ENCODE data around the gene CBX8. TPM values are rescaled to one million over a fixed set of nuclear protein-coding genes. Genes with fewer than 3 reads are reported as not detected.

The CBX8 gene
- total and polyA plus RNA-seq, 2 of the 8 experiments (the other 6 are each of a cell fraction or from before 2014, with no cell fraction given): 0.09 to 2.1 TPM

- TF ChIP-seq, protein P1, sequence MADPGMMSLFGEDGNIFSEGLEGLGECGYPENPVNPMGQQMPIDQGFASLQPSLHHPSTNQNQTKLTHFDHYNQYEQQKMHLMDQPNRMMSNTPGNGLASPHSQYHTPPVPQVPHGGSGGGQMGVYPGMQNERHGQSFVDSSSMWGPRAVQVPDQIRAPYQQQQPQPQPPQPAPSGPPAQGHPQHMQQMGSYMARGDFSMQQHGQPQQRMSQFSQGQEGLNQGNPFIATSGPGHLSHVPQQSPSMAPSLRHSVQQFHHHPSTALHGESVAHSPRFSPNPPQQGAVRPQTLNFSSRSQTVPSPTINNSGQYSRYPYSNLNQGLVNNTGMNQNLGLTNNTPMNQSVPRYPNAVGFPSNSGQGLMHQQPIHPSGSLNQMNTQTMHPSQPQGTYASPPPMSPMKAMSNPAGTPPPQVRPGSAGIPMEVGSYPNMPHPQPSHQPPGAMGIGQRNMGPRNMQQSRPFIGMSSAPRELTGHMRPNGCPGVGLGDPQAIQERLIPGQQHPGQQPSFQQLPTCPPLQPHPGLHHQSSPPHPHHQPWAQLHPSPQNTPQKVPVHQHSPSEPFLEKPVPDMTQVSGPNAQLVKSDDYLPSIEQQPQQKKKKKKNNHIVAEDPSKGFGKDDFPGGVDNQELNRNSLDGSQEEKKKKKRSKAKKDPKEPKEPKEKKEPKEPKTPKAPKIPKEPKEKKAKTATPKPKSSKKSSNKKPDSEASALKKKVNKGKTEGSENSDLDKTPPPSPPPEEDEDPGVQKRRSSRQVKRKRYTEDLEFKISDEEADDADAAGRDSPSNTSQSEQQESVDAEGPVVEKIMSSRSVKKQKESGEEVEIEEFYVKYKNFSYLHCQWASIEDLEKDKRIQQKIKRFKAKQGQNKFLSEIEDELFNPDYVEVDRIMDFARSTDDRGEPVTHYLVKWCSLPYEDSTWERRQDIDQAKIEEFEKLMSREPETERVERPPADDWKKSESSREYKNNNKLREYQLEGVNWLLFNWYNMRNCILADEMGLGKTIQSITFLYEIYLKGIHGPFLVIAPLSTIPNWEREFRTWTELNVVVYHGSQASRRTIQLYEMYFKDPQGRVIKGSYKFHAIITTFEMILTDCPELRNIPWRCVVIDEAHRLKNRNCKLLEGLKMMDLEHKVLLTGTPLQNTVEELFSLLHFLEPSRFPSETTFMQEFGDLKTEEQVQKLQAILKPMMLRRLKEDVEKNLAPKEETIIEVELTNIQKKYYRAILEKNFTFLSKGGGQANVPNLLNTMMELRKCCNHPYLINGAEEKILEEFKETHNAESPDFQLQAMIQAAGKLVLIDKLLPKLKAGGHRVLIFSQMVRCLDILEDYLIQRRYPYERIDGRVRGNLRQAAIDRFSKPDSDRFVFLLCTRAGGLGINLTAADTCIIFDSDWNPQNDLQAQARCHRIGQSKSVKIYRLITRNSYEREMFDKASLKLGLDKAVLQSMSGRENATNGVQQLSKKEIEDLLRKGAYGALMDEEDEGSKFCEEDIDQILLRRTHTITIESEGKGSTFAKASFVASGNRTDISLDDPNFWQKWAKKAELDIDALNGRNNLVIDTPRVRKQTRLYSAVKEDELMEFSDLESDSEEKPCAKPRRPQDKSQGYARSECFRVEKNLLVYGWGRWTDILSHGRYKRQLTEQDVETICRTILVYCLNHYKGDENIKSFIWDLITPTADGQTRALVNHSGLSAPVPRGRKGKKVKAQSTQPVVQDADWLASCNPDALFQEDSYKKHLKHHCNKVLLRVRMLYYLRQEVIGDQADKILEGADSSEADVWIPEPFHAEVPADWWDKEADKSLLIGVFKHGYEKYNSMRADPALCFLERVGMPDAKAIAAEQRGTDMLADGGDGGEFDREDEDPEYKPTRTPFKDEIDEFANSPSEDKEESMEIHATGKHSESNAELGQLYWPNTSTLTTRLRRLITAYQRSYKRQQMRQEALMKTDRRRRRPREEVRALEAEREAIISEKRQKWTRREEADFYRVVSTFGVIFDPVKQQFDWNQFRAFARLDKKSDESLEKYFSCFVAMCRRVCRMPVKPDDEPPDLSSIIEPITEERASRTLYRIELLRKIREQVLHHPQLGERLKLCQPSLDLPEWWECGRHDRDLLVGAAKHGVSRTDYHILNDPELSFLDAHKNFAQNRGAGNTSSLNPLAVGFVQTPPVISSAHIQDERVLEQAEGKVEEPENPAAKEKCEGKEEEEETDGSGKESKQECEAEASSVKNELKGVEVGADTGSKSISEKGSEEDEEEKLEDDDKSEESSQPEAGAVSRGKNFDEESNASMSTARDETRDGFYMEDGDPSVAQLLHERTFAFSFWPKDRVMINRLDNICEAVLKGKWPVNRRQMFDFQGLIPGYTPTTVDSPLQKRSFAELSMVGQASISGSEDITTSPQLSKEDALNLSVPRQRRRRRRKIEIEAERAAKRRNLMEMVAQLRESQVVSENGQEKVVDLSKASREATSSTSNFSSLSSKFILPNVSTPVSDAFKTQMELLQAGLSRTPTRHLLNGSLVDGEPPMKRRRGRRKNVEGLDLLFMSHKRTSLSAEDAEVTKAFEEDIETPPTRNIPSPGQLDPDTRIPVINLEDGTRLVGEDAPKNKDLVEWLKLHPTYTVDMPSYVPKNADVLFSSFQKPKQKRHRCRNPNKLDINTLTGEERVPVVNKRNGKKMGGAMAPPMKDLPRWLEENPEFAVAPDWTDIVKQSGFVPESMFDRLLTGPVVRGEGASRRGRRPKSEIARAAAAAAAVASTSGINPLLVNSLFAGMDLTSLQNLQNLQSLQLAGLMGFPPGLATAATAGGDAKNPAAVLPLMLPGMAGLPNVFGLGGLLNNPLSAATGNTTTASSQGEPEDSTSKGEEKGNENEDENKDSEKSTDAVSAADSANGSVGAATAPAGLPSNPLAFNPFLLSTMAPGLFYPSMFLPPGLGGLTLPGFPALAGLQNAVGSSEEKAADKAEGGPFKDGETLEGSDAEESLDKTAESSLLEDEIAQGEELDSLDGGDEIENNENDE (IDR thresholded peaks at IDR 0.05; ENCODE audit: insufficient replicate concordance, low read length): no peak
- TF ChIP-seq TAF7 (optimal IDR thresholded peaks at IDR 0.05; ENCODE audit: borderline replicate concordance, low read depth, low read length): no peak
- TF ChIP-seq SUZ12 (IDR thresholded peaks at IDR 0.05; ENCODE audit: low read length): peak; percentile 58; the same call in 1 of the 2 replicates
- peak; percentile 40 for TF ChIP-seq EZH2 (IDR thresholded peaks at IDR 0.05; ENCODE audit: low read depth, low read length, severe bottlenecking)
- TF ChIP-seq KDM5A (IDR thresholded peaks at IDR 0.05; ENCODE audit: low read length): no peak
- TF ChIP-seq BRCA1 (IDR thresholded peaks at IDR 0.05; ENCODE audit: low read depth, low read length): no peak
- TF ChIP-seq NRF1 (IDR thresholded peaks at IDR 0.05; ENCODE audit: low read depth, low read length): no peak
- no peak for TF ChIP-seq CTBP2 (IDR thresholded peaks at IDR 0.05; ENCODE audit: borderline replicate concordance, insufficient read depth, insufficient read length, low read length)
These were observed 35.6 kb upstream of the CBX8 start (continued) for GRCh38 chr17:79832218-79833109.

Data from H1 (cell line).